Fibroblast of the aortic adventitia (primary cell): ENCODE results near the gene FADD. TPM values are rescaled to one million over a fixed set of nuclear protein-coding genes. Genes with fewer than 3 reads are reported as not detected.
"Not testable (repeated sequence)": the region's sequence is repeated elsewhere in the genome, so short reads cannot be mapped to it uniquely, and the experiment has no call there.

Experiments used
- DNase-seq: peaks from one replicate; pipeline ENCODE4 v3.0.0-alpha.2; 2010; ENCODE audit warnings: low read depth
- H3K4me3 ChIP-seq: 2 replicates; pipeline ENCODE4 v1.5.1; 2011; ENCODE audit warnings: low read depth, mild to moderate bottlenecking, control low read depth, low read length, moderate library complexity
- CTCF ChIP-seq: IDR thresholded peaks from 2 replicates; pipeline ENCODE4 v1.5.1; 2011; ENCODE audit warnings: mild to moderate bottlenecking, low read length, control low read depth, inconsistent platforms; ENCODE audit not compliant: insufficient read depth
- total RNA-seq: library from RNA; depleted of rRNA; stranded (reverse); fragments of >200 nt; gene quantifications from 2 replicates; pipeline ENCODE4 v1.2.3, GENCODE V29; 2012; ENCODE audit warnings: low replicate concordance

The FADD gene
- total RNA-seq, 1 donor, result 30.8 TPM

GRCh38 chr11:70207531-70208131, 4.5 kb downstream of the FADD start:
- TF ChIP-seq CTCF, result no peak
- DNase-seq, result no peak
- H3K4me3 ChIP-seq, result no peak overlapping the region

GRCh38 chr11:70209391-70209912, 6.4 kb downstream of the FADD start:
- TF ChIP-seq CTCF, result no peak
- no peak for DNase-seq
- no peak overlapping the region for H3K4me3 ChIP-seq

GRCh38 chr11:70210051-70210501, 7.0 kb downstream of the FADD start:
- H3K4me3 ChIP-seq, result no peak overlapping the region
- no peak for TF ChIP-seq CTCF
- DNase-seq, result peak; percentile 84

DNA sequence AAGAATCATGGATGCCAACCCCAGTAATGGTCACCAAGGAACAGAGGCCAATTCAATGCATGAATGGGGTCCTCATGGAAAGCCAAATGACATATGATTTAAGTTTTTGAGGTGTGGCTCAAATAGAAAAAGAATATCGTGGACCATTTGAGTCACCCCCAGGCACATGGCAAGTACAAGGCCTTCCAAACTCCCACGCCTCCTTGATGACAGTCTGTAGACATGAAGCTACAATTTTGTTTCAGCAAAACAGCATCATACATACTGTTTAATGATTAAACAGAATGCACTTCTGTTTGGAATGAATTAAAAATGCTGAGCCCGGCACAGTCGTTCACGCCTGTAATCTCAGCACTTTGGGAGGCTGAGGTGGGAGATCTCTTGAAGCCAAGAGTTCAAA, 7.4 kb downstream of the FADD start:
- H3K4me3 ChIP-seq, result no peak overlapping the region
- no peak for TF ChIP-seq CTCF
- peak; percentile 23 for DNase-seq

- DNase-seq, result no peak
- no peak overlapping the region for H3K4me3 ChIP-seq
- TF ChIP-seq CTCF, result no peak
Measured at GRCh38 chr11:70212227-70212811, 9.2 kb downstream of the FADD start.

DNA sequence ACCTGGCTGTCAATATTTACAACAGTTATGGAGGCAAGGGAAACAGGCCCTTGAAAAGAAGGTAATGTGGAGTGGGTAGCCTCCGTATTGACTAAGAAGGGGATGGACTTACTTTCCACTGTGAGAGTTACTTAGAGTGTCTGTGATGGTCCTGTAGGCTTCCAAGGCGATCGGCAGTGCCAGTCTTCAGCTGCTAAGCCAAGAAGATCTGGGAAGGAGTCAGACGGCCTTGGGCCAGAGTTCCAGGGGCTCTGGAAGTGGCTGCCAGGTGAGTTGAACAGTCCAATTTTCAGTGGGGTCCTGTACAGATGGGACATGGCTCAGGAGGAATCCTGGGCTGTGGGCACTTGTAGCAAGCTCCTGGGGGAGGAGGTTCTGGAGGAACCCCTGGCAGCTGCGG, 14.3 kb downstream of the FADD start:
- DNase-seq, result not testable (repeated sequence)

DNA sequence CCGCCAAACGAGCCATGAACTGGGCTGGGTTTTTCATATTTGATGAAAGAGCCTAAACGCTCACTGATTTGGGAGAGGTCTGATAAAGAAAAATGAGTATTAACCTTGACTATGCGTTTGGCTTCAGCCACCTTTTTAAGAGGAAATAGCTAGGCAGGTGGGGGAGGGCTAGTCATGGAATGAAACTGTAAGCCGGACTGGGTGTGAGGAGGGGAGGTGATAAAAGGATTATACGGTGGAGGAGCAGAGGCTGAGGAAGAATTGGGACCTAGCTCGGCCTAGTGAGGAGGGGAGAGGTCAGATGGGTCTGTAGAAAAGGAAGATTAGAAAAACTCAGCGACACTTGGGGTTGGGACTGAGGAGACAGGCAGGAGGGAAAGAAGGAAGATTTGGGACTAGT, 15.0 kb downstream of the FADD start:
- H3K4me3 ChIP-seq, DNase-seq: not testable (repeated sequence)

More for the DNA sequence above, 14.3 kb downstream of the FADD start:
- not testable (repeated sequence) for H3K4me3 ChIP-seq

- TF ChIP-seq CTCF, result no peak
- no peak overlapping the region for H3K4me3 ChIP-seq
Measured at GRCh38 chr11:70220136-70220535, 17.0 kb downstream of the FADD start.

More at GRCh38 chr11:70220136-70220535, 17.0 kb downstream of the FADD start:
- no peak for DNase-seq
